K562 (cell line): ENCODE data around the gene KCTD16.

Experiments
- AFF1 ChIP-seq, 2 experiments: fragments of 450-650 bp; IDR thresholded peaks; 2 replicates each; pipeline ENCODE4 v1.6.1; 2018; ENCODE audit warnings: mild to moderate bottlenecking in 2 of 2, low read depth in 1 of 2; ENCODE audit not compliant: partially characterized antibody in 2 of 2
- CCNT2 ChIP-seq: IDR thresholded peaks from 2 replicates; pipeline ENCODE4 v1.6.1; 2011; ENCODE audit warnings: borderline replicate concordance, low read depth, mild to moderate bottlenecking, moderate library complexity, mixed read lengths, low read length; ENCODE audit not compliant: insufficient read length; ENCODE audit errors: extremely low read depth
- CHD2 ChIP-seq: IDR thresholded peaks from 2 replicates; pipeline ENCODE4 v1.6.1; 2011; ENCODE audit warnings: low read depth, low read length
- CREB1 ChIP-seq, 2 experiments: sonication (generic) in 1 of 2; formaldehyde crosslinking in 1 of 2; IDR thresholded peaks; 2 replicates each; pipeline versions ENCODE4 v1.6.1 to v1.8.0; 2012 to 2022; ENCODE audit warnings: inconsistent platforms in 1 of 2, mild to moderate bottlenecking in 1 of 2, missing genetic modification reagents in 1 of 2, moderate library complexity in 1 of 2
- CTCF ChIP-seq, 3 experiments: IDR thresholded peaks in 2 of 3; conservative IDR thresholded peaks in 1 of 3; 2 replicates each; pipeline ENCODE4 v1.5.1; 2011 to 2012; ENCODE audit warnings: low read length in 3 of 3, mild to moderate bottlenecking in 3 of 3, control low read depth in 2 of 3, improper control_type of control experiment in 1 of 3, inconsistent platforms in 1 of 3, low read depth in 1 of 3, mixed read lengths in 1 of 3, moderate library complexity in 1 of 3; ENCODE audit not compliant: insufficient read depth in 2 of 3
- FOXM1 ChIP-seq, 2 experiments: fragments of 450-650 bp in 1 of 2; sonication (generic) in 1 of 2; formaldehyde crosslinking in 1 of 2; IDR thresholded peaks; 2 replicates each; pipeline versions ENCODE4 v1.6.1 to v1.9.0; 2017 to 2022; ENCODE audit warnings: low read depth in 2 of 2, mild to moderate bottlenecking in 2 of 2, missing genetic modification reagents in 1 of 2, moderate library complexity in 1 of 2
- GABPB1 ChIP-seq: sonication (generic); formaldehyde crosslinking; IDR thresholded peaks from 2 replicates; pipeline ENCODE4 v1.8.0; 2022; ENCODE audit warnings: mild to moderate bottlenecking, missing genetic modification reagents
- REST ChIP-seq, 2 experiments: fragments of 450-650 bp; formaldehyde crosslinking in 1 of 2; IDR thresholded peaks; 2 replicates each; pipeline versions ENCODE4 v1.4.0 to v1.6.1; 2014 to 2020; ENCODE audit warnings: mild to moderate bottlenecking in 2 of 2, borderline replicate concordance in 1 of 2, low read depth in 1 of 2
- SPI1 ChIP-seq: IDR thresholded peaks from 2 replicates; pipeline ENCODE4 v1.6.1; 2011; ENCODE audit warnings: low read depth, low read length, control low read depth, borderline replicate concordance
- TBL1XR1 ChIP-seq, 2 experiments: IDR thresholded peaks; 2 replicates each; pipeline ENCODE4 v1.6.1; 2012; ENCODE audit warnings: improper control_type of control experiment in 2 of 2, low read length in 2 of 2, mild to moderate bottlenecking in 1 of 2
- ZBTB33 ChIP-seq: sonication (generic); formaldehyde crosslinking; IDR thresholded peaks from 2 replicates; pipeline ENCODE4 v1.8.1; 2023; ENCODE audit warnings: mild to moderate bottlenecking, missing genetic modification reagents
- ZC3H8 ChIP-seq: fragments of 450-650 bp; IDR thresholded peaks from 2 replicates; pipeline ENCODE4 v1.6.1; 2017
- ZFPM2 ChIP-seq: fragments of 250-450 bp; sonication (Bioruptor Pico); IDR thresholded peaks from 2 replicates; pipeline ENCODE4 v1.5.1; 2022; ENCODE audit warnings: mild to moderate bottlenecking
- ZNF217 ChIP-seq: sonication (generic); formaldehyde crosslinking; IDR thresholded peaks from 2 replicates; pipeline ENCODE4 v1.8.0; 2022; ENCODE audit warnings: mild to moderate bottlenecking, missing genetic modification reagents

GRCh38 chr5:144365885-144366284 lies 195.2 kb downstream of the KCTD16 start:
- TF ChIP-seq REST (IDR thresholded peaks at IDR 0.05; ENCODE audit: borderline replicate concordance) (no peak), REST (CRISPR knock-in tag; IDR thresholded peaks at IDR 0.05; ENCODE audit: low read depth) (no peak), FOXM1 (IDR thresholded peaks at IDR 0.05; ENCODE audit: low read depth) (no peak), FOXM1 (CRISPR knock-in tag; IDR thresholded peaks at IDR 0.05; ENCODE audit: low read depth) (no peak), ZBTB33 (no peak), CHD2 (no peak), ZC3H8 (no peak), ZNF217 (CRISPR knock-in tag) (no peak), CCNT2 (no peak), TBL1XR1 (IDR thresholded peaks at IDR 0.05; ENCODE audit: low read length in 2 of 2) (no peak), SPI1 (no peak), CTCF (IDR thresholded peaks at IDR 0.05 in 2 of 3, conservative IDR thresholded peaks at IDR 0.05 in 1 of 3; ENCODE audit: insufficient read depth in 2 of 3, low read depth in 1 of 3, low read length in 3 of 3) (no peak), CREB1 (IDR thresholded peaks at IDR 0.05) (no peak), CREB1 (CRISPR knock-in tag; IDR thresholded peaks at IDR 0.05) (no peak), ZFPM2 (CRISPR knock-in tag) (no peak), GABPB1 (CRISPR knock-in tag) (no peak), AFF1 (IDR thresholded peaks at IDR 0.05; ENCODE audit: low read depth in 1 of 2, partially characterized antibody in 2 of 2) (no peak)
